Measurements from ENCODE around the gene DPP10. TPM values are rescaled to one million over a fixed set of nuclear protein-coding genes. Genes with fewer than 3 reads are reported as not detected.

Gene DPP10
- total and polyA plus RNA-seq, 4 donors, result 0.04 to 4.1 (median 0.48) TPM

- Histone ChIP-seq H3K36me3 (ENCODE audit: control insufficient read depth in 4 of 4, insufficient read depth in 3 of 4, low read depth in 1 of 4, low read length in 3 of 4) (no peaks in the 10 kb centered on the region), H3K9ac (ENCODE audit: low read depth in 1 of 2, low read length in 2 of 2) (no peak overlapping the region), H3K4me1 (ENCODE audit: control insufficient read depth in 4 of 4, insufficient read depth in 4 of 4, low read length in 3 of 4) (no peaks in the 10 kb centered on the region), H3K4me3 (ENCODE audit: low read depth in 1 of 3, low read length in 3 of 3) (no peak overlapping the region), H3K9me3 (ENCODE audit: control insufficient read depth in 4 of 4, low read length in 3 of 4) (no peaks in the 10 kb centered on the region), H3K27me3 (ENCODE audit: control insufficient read depth in 4 of 4, insufficient read depth in 4 of 4, low read length in 3 of 4) (no peaks in the 10 kb centered on the region), H3K27ac (ENCODE audit: low read depth in 1 of 2, low read length in 2 of 2) (no peak overlapping the region)
- DNase-seq (ENCODE audit: low spot score), result no peak
- 54% methylated on average over 6 of the region's 6 CpGs for WGBS
- no peak for TF ChIP-seq RXRA (IDR thresholded peaks at IDR 0.05)
- no peak for TF ChIP-seq HNF4G (IDR thresholded peaks at IDR 0.05)
- no peak for TF ChIP-seq TAF1 (conservative IDR thresholded peaks at IDR 0.05)
- TF ChIP-seq EGR1 (IDR thresholded peaks at IDR 0.05; ENCODE audit: low read depth in 2 of 2), result no peak
- no peak for TF ChIP-seq SP1 (IDR thresholded peaks at IDR 0.05)
- no peak for TF ChIP-seq FOXA2 (IDR thresholded peaks at IDR 0.05)
- TF ChIP-seq YY1 (IDR thresholded peaks at IDR 0.05), result no peak
- no peak for TF ChIP-seq CTCF (IDR thresholded peaks at IDR 0.05; ENCODE audit: low read depth, low read length, missing input control)
- TF ChIP-seq JUND (IDR thresholded peaks at IDR 0.05), result no peak
- TF ChIP-seq FOXA1 (IDR thresholded peaks at IDR 0.05), result no peak
- TF ChIP-seq REST (IDR thresholded peaks at IDR 0.05), result no peak
- no peak for TF ChIP-seq GABPA (IDR thresholded peaks at IDR 0.05 in 1 of 2, conservative IDR thresholded peaks at IDR 0.05 in 1 of 2)
- no peak for TF ChIP-seq NR2F2 (IDR thresholded peaks at IDR 0.05)
- no peak for TF ChIP-seq MAX (IDR thresholded peaks at IDR 0.05)
- TF ChIP-seq ATF3 (IDR thresholded peaks at IDR 0.05), result no peak
- no peak for TF ChIP-seq ZBTB33 (IDR thresholded peaks at IDR 0.05)
- TF ChIP-seq HNF4A (conservative IDR thresholded peaks at IDR 0.05), result no peak
Observed at GRCh38 chr2:114762986-114763385, 320.5 kb downstream of the DPP10 start.

- Histone ChIP-seq H3K27me3 (ENCODE audit: control insufficient read depth in 4 of 4, insufficient read depth in 4 of 4, low read length in 3 of 4) (no peaks in the 10 kb centered on the region), H3K4me3 (ENCODE audit: low read depth in 1 of 3, low read length in 3 of 3) (no peak overlapping the region), H3K36me3 (ENCODE audit: control insufficient read depth in 4 of 4, insufficient read depth in 3 of 4, low read depth in 1 of 4, low read length in 3 of 4) (no peaks in the 10 kb centered on the region), H3K9ac (ENCODE audit: low read depth in 1 of 2, low read length in 2 of 2) (no peak overlapping the region), H3K27ac (ENCODE audit: low read depth in 1 of 2, low read length in 2 of 2) (no peak overlapping the region), H3K4me1 (ENCODE audit: control insufficient read depth in 4 of 4, insufficient read depth in 4 of 4, low read length in 3 of 4) (no peaks in the 10 kb centered on the region), H3K9me3 (ENCODE audit: control insufficient read depth in 4 of 4, low read length in 3 of 4) (no peaks in the 10 kb centered on the region)
- TF ChIP-seq YY1 (IDR thresholded peaks at IDR 0.05) (no peak), CTCF (IDR thresholded peaks at IDR 0.05; ENCODE audit: low read depth, low read length, missing input control) (no peak), MAX (IDR thresholded peaks at IDR 0.05) (no peak), SP1 (IDR thresholded peaks at IDR 0.05) (no peak), FOXA1 (IDR thresholded peaks at IDR 0.05) (no peak), GABPA (IDR thresholded peaks at IDR 0.05 in 1 of 2, conservative IDR thresholded peaks at IDR 0.05 in 1 of 2) (no peak), ATF3 (IDR thresholded peaks at IDR 0.05) (no peak), HNF4G (IDR thresholded peaks at IDR 0.05) (no peak), REST (IDR thresholded peaks at IDR 0.05) (no peak), JUND (IDR thresholded peaks at IDR 0.05) (no peak), NR2F2 (IDR thresholded peaks at IDR 0.05) (no peak)
- DNase-seq (ENCODE audit: low spot score), result no peak
- 56% methylated on average over 4 of the region's 4 CpGs for whole genome bisulfite sequencing
Observed at GRCh38 chr2:114769110-114769509, 326.7 kb downstream of the DPP10 start.

All from liver (tissue), 9 donors.